ENCODE measurements around the gene RALGPS1. TPM values are rescaled to one million over a fixed set of nuclear protein-coding genes. Genes with fewer than 3 reads are reported as not detected.

The RALGPS1 gene
- total and polyA plus RNA-seq, 2 of the 13 experiments (the other 11 are each of a cell fraction or from before 2014, with no cell fraction given), result 3.7 to 6.5 TPM

GRCh38 chr9:126919193-126919592 lies 4.6 kb downstream of the RALGPS1 start (continued):
- TF ChIP-seq, protein P1, sequence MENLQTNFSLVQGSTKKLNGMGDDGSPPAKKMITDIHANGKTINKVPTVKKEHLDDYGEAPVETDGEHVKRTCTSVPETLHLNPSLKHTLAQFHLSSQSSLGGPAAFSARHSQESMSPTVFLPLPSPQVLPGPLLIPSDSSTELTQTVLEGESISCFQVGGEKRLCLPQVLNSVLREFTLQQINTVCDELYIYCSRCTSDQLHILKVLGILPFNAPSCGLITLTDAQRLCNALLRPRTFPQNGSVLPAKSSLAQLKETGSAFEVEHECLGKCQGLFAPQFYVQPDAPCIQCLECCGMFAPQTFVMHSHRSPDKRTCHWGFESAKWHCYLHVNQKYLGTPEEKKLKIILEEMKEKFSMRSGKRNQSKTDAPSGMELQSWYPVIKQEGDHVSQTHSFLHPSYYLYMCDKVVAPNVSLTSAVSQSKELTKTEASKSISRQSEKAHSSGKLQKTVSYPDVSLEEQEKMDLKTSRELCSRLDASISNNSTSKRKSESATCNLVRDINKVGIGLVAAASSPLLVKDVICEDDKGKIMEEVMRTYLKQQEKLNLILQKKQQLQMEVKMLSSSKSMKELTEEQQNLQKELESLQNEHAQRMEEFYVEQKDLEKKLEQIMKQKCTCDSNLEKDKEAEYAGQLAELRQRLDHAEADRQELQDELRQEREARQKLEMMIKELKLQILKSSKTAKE (CRISPR knock-in tag; IDR thresholded peaks at IDR 0.05; ENCODE audit: borderline replicate concordance), result no peak
- TF ChIP-seq TBP (CRISPR knock-in tag; IDR thresholded peaks at IDR 0.05) (no peak), KLF6 (CRISPR knock-in tag; IDR thresholded peaks at IDR 0.05) (no peak), MIXL1 (CRISPR knock-in tag; IDR thresholded peaks at IDR 0.05) (peak; percentile 87; the same call in 1 of the 2 replicates), CSRNP2 (CRISPR knock-in tag; conservative IDR thresholded peaks at IDR 0.05; ENCODE audit: low read depth) (no peak), DBP (CRISPR knock-in tag; IDR thresholded peaks at IDR 0.05; ENCODE audit: not compliant biosample characterization) (no peak), ZNF883 (CRISPR knock-in tag; IDR thresholded peaks at IDR 0.05; ENCODE audit: not compliant biosample characterization) (no peak), ZFP36L1 (CRISPR knock-in tag; IDR thresholded peaks at IDR 0.05) (no peak), ZNF282 (IDR thresholded peaks at IDR 0.05; ENCODE audit: partially characterized antibody) (no peak), RARG (CRISPR knock-in tag; IDR thresholded peaks at IDR 0.05; ENCODE audit: low read depth) (no peak), HOXA5 (CRISPR knock-in tag; IDR thresholded peaks at IDR 0.05) (no peak), TOE1 (CRISPR knock-in tag; IDR thresholded peaks at IDR 0.05) (no peak), HES4 (CRISPR knock-in tag; IDR thresholded peaks at IDR 0.05; ENCODE audit: borderline replicate concordance) (no peak), EED (CRISPR knock-in tag; IDR thresholded peaks at IDR 0.05) (no peak), ZIK1 (CRISPR knock-in tag; IDR thresholded peaks at IDR 0.05; ENCODE audit: borderline replicate concordance, low read depth) (no peak), ZNF563 (CRISPR knock-in tag; IDR thresholded peaks at IDR 0.05) (no peak), SIN3B (IDR thresholded peaks at IDR 0.05; ENCODE audit: low read length) (no peak), KDM2A (CRISPR knock-in tag; IDR thresholded peaks at IDR 0.05; ENCODE audit: borderline replicate concordance, low read depth) (no peak)
- TF ChIP-seq, protein P2, sequence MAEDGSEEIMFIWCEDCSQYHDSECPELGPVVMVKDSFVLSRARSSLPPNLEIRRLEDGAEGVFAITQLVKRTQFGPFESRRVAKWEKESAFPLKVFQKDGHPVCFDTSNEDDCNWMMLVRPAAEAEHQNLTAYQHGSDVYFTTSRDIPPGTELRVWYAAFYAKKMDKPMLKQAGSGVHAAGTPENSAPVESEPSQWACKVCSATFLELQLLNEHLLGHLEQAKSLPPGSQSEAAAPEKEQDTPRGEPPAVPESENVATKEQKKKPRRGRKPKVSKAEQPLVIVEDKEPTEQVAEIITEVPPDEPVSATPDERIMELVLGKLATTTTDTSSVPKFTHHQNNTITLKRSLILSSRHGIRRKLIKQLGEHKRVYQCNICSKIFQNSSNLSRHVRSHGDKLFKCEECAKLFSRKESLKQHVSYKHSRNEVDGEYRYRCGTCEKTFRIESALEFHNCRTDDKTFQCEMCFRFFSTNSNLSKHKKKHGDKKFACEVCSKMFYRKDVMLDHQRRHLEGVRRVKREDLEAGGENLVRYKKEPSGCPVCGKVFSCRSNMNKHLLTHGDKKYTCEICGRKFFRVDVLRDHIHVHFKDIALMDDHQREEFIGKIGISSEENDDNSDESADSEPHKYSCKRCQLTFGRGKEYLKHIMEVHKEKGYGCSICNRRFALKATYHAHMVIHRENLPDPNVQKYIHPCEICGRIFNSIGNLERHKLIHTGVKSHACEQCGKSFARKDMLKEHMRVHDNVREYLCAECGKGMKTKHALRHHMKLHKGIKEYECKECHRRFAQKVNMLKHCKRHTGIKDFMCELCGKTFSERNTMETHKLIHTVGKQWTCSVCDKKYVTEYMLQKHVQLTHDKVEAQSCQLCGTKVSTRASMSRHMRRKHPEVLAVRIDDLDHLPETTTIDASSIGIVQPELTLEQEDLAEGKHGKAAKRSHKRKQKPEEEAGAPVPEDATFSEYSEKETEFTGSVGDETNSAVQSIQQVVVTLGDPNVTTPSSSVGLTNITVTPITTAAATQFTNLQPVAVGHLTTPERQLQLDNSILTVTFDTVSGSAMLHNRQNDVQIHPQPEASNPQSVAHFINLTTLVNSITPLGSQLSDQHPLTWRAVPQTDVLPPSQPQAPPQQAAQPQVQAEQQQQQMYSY (CRISPR knock-in tag; IDR thresholded peaks at IDR 0.05), result no peak
- TF ChIP-seq, protein P3, sequence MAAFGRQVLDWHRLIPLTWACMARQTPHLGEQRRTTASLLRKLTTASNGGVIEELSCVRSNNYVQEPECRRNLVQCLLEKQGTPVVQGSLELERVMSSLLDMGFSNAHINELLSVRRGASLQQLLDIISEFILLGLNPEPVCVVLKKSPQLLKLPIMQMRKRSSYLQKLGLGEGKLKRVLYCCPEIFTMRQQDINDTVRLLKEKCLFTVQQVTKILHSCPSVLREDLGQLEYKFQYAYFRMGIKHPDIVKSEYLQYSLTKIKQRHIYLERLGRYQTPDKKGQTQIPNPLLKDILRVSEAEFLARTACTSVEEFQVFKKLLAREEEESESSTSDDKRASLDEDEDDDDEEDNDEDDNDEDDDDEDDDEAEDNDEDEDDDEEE (CRISPR knock-in tag; IDR thresholded peaks at IDR 0.05), result no peak

All from HepG2 (cell line).